Stimulated activated naive CD8-positive, alpha-beta T cell treated with anti-CD3 and anti-CD28 coated beads, Interleukin-15, amount 100 ng/mL, for 72 hours (primary cell): ENCODE results near the gene ZXDC.

Experiments
- ATAC-seq: fragments of 150-1000 bp; cut with Tn5 transposase; 2 replicates; pipeline ENCODE4 v1.10.0; 2021; ENCODE audit warnings: mild to moderate bottlenecking, moderate library complexity
- DNase-seq, 2 donors: peaks; one replicate each; pipeline ENCODE4 v3.0.0; 2021 to 2022
- H3K27ac Mint-ChIP-seq, 2 donors: one replicate each; pipeline ENCODE4 v1.8.0; 2022; ENCODE audit warnings: mild to moderate bottlenecking in 2 of 2, mixed read lengths in 2 of 2, moderate library complexity in 2 of 2
- H3K27me3 Mint-ChIP-seq: one replicate; pipeline ENCODE4 v1.8.0; 2022; ENCODE audit warnings: mixed read lengths
- H3K4me1 Mint-ChIP-seq: one replicate; pipeline ENCODE4 v1.8.0; 2022; ENCODE audit warnings: mild to moderate bottlenecking, mixed read lengths
- H3K4me3 Mint-ChIP-seq, 2 donors: one replicate each; pipeline ENCODE4 v1.8.0; 2022; ENCODE audit warnings: mild to moderate bottlenecking in 2 of 2, mixed read lengths in 2 of 2, moderate library complexity in 1 of 2
- H3K9me3 Mint-ChIP-seq, 2 donors: one replicate each; pipeline ENCODE4 v1.8.0; 2022; ENCODE audit warnings: mixed read lengths in 2 of 2

Gene ZXDC

DNA sequence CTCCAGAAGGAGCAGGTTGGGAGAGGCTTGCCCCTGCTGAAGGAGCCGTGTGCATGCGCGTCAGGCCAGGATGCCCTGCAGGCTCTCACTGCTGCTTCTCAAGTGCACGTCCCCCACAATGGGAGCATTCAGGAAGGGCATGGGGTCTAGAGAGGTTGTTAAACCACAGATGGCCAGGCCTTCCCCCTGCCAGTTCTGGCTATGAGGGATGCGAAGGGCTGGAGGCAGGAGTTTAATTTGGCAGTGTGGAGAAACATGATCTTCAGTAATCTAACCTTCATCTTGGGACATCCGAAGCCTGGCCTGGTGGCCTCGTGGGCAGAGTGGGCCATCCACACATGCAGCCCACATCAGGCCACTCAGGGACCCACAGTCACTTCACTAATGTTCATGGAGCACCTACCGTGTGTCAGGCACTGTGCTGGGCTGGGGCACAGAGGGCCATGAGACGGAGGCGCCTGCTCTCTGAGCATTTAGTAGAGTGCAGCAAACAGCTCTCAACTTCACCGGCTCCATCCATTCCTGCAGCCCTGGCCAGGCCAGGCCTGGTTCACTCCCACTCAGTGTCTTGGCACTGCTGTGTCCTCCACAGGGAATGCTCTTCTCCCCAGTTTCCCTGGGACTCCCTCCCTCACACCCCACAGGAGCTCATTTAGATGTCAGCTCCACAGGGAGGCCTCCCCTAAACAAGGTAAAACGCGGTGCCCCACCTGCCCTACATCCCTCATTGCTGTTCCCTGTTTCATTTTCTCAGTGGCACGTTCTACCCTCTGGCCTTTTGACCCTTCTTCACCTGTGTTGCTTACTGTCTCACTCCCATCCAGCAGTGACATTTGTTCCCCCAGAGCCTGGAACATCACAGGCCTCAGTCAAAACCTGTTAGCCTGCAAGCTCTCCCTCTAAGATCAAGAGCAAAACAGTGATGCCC is 77.0 kb downstream of the ZXDC start:
- Mint-ChIP-seq H3K27me3 (peaks cover 53% of the 10 kb centered on the region), H3K4me1 (no peaks in the 10 kb centered on the region), H3K4me3 (no peak overlapping the region), H3K9me3 (no peaks in the 10 kb centered on the region), H3K27ac (peak overlapping the region in 1 of 2 donors; percentile 29)
- no peak for ATAC-seq
- DNase-seq = no peak

DNA sequence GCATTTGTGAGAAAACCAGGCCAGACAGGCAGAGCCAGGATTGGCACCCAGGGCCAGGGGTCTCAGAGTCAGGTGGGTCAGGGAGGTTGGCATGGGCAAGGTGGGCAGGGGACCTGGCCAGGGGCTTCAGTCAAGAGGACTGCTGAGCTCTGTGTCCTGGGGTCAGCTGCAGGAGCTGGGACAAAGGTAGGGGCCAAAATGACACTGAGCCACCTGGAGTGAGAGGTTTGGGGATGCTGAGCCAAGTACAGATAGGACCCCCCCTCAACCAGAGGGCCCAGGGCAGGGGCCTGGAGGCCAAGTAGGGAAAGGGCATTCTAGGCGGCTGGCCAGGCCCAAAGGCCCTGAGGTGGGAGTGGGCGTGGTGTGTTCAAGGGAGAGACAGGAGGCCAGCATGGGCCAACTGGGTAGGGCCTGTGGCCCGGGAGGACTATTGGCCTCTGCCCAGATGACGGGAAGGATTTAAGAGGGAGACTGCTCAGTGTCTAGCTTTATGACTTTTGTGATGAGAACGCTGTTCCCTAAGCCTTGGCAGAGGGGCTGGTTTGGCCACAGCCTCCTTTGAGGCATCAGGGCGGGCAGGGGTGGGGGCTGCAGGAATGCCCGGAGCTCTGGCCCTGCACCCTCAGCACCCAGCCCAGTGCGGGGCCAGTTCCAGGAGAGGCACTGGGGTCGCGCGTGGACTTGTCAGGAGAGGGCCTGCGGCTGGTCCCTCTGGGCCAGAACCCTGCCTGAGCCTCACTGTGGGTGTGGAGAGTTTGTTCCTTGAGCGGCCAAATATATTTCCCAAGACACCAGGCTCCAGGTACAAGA is 77.9 kb downstream of the ZXDC start:
- H3K27ac Mint-ChIP-seq = no peak overlapping the region
- no peak for DNase-seq
- peaks cover 57% of the 10 kb centered on the region for H3K27me3 Mint-ChIP-seq
- H3K4me3 Mint-ChIP-seq = no peak overlapping the region
- H3K4me1 Mint-ChIP-seq = no peaks in the 10 kb centered on the region
- ATAC-seq = peak; percentile 30
- no peaks in the 10 kb centered on the region for H3K9me3 Mint-ChIP-seq

DNA sequence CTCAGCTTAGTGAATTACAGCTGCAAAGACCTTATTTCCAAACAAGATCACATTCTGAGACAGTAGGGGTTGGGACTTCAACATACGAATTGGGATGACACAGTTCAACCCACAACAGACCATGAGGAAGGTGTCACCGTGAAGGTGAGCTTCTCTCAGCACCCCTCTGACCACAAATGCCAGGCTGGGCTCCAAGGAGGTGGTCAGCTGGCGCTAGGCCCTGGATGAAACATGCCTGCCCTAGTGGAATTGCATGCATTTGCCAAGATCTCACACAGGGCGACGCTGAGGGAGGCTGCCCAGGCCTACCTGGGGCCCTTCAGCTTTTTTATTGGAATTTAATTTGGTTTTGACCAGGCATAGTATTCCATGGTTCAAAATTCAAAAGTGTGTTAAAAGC is 79.2 kb downstream of the ZXDC start:
- no peak overlapping the region for H3K4me3 Mint-ChIP-seq
- ATAC-seq = no peak
- peaks cover 57% of the 10 kb centered on the region for H3K27me3 Mint-ChIP-seq
- H3K4me1 Mint-ChIP-seq = no peaks in the 10 kb centered on the region
- no peaks in the 10 kb centered on the region for H3K9me3 Mint-ChIP-seq
- DNase-seq = no peak
- peak overlapping the region in 1 of 2 donors; percentile 15 for H3K27ac Mint-ChIP-seq

DNA sequence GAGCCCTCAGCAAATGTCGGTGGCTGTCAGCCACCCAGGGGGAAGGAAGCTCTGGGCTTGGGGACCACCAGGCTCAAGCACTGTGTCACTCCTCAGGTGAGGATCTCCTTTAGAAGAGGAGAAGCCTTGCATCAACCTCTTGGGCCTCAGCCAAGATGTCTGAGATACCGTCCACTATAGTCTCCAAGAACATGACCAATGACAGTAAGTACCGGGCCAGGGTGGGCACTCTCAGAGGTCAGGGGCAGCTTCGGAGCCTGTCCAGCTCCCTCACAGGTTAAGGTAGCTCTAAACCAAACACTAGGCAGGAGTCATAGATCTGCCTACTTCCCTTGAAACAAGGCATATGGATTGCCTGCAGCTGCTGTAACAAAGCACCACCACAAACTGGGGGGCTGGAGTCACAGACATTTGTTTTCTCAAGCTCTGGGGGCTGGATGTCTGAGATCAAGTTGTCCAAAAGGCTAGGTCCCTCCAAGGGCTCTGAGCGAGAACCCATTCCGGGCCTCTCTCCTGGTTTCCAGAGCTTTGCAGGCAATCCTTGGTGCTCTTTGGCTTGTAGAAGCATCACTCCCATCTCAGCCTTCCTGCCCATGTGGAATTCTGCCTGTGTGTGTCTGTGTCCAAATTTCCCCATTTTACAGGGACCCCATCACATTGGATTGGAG is 79.7 kb downstream of the ZXDC start:
- DNase-seq = no peak
- ATAC-seq = no peak
- Mint-ChIP-seq H3K4me3 (no peak overlapping the region), H3K9me3 (no peaks in the 10 kb centered on the region), H3K27ac (peak overlapping the region in 1 of 2 donors; percentile 61), H3K4me1 (peaks cover under 1% of the 10 kb centered on the region), H3K27me3 (peaks cover 57% of the 10 kb centered on the region)

DNA sequence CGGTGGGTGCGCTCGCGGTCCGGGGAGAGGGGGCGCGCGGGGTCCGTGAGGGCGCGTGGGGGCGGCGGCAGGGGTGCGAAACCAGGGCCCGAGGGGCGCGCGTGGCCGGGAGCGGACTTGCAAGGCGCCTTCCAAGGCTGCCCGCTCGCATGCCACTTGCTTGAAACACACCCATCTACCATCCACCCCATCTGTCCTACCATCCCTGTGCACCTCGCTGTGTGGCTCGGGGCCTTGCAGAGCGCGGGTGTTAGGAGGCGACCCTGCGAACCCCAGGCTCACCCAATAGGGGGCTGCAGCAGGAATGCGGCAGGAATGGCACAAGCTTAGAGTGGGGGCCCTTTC is 80.7 kb downstream of the ZXDC start:
- H3K4me3 Mint-ChIP-seq = no peak overlapping the region
- peaks cover 7% of the 10 kb centered on the region for H3K4me1 Mint-ChIP-seq
- no peak for ATAC-seq
- H3K27me3 Mint-ChIP-seq = peaks cover 68% of the 10 kb centered on the region
- DNase-seq = no peak
- no peak overlapping the region for H3K27ac Mint-ChIP-seq
- H3K9me3 Mint-ChIP-seq = no peaks in the 10 kb centered on the region

DNA sequence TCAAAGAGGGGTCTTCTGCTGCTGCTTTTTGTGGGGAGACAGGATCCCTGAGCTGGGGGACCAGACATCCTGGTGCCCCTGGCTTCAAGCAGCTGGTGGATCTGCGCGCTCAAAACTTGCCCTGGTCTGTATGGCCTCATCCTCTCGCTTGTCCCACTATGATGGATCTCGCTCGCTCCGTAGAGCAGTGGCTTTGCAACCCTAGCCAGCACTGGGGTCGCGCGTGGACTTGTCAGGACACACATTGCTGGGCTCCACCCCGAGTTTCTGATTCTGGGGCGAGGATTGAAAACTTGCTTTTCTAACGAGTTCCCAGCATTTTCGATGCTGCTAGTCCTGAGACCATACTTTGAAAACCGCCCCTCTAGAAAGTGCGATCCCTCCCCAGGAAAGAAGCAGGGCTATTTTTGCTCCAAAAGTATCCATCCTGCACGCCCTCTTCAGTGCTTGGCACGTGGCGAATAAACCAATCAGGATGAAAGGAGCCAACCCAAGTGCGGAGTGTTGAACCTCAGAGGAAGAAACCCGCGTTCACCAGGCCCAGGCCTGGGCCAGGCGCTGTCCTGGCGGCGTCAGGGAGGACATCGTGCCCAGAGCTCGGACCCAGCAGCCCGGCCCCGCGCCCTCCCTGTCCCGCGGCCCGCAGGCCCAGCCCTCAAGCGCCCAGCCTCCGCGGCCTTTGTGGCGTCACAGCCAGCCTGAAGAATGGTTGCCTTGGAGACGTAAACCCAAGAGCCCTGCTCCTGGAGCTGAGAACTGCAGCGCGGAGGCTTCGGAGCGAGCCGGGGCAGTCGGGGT is 81.3 kb downstream of the ZXDC start, which contains the start of gene CFAP100:
Gene CFAP100 (plus strand): TSS at position 731 of the 798 bp plus-strand sequence. CDS start 1,092 bp downstream, outside the sequence.
- ATAC-seq (no peak), DNase-seq (no peak)
- peak within 1 kb of the TSS in 1 of 2 donors; percentile 61 for H3K27ac Mint-ChIP-seq
- peaks cover 12% of the 10 kb centered on the region for H3K4me1 Mint-ChIP-seq
- no peak within 1 kb of the TSS for H3K4me3 Mint-ChIP-seq
- H3K9me3 Mint-ChIP-seq = no peaks in the 10 kb centered on the region
- H3K27me3 Mint-ChIP-seq = peaks cover 73% of the 10 kb centered on the region

DNA sequence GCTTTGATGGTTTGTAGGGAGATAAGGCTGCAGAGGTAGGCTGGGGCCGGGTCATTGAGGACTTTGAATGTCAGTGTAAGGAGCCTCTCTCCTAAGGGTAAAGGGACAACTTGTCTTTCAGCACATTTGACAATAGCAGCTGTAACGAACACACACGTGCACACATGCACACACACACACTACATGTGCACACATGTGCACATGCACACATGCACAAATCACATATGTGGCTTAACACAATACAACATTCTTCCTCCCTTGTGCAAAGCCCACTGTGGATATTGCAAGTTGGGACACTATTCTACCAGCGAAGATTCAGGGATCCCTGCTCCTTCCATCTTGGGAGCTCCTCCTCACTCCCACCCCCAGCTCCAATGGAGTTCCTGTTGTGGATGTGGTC is 82.1 kb downstream of the ZXDC start:
- peaks cover 81% of the 10 kb centered on the region for H3K27me3 Mint-ChIP-seq
- DNase-seq (no peak), ATAC-seq (no peak)
- H3K9me3 Mint-ChIP-seq = no peaks in the 10 kb centered on the region
- no peak overlapping the region for H3K4me3 Mint-ChIP-seq
- peaks cover 15% of the 10 kb centered on the region for H3K4me1 Mint-ChIP-seq
- no peak overlapping the region for H3K27ac Mint-ChIP-seq

DNA sequence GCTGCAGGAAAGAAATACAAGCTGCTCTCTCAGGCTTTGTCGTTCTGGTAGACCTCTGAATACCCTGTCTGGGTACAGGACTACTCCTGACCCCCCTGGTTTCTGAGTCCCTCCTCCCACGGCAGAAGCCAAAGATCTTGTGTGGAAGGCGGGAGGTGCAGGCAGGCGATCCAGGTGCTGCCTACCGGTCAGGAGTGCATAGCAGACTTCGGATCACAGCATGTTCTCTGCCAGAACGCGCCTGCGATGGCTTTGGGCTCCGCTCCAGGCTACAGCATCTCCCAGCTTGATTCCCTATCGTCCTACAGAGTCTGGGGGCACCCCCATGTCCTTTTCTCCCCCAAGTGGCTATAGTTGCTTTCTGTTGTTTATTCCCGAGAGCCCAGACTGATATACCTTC is 83.4 kb downstream of the ZXDC start:
- Mint-ChIP-seq H3K4me1 (peaks cover 15% of the 10 kb centered on the region), H3K27me3 (peaks cover 85% of the 10 kb centered on the region)
- DNase-seq = no peak

DNA sequence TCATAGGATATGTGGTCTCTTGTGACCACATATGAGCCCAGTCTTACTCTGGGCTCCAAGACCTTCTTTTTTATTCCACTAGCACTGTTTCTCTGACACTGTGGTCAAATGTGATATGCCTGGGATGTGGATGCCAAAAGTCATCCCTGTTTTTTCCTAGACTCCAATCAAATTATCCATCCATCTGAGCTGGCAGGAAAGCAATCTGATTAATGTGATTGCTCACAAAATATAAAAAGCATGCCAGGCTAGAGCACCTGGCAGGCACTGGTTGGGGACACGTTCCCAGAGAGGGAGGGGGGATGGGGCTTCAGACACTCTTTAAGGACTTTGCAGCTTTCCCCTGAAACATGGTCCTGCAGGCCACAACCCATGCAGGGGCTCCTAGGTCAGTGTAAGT is 84.1 kb downstream of the ZXDC start:
- no peak overlapping the region for H3K27ac Mint-ChIP-seq
- DNase-seq (no peak), ATAC-seq (no peak)
- H3K4me3 Mint-ChIP-seq = no peak overlapping the region
- H3K9me3 Mint-ChIP-seq = no peaks in the 10 kb centered on the region
- peaks cover 83% of the 10 kb centered on the region for H3K27me3 Mint-ChIP-seq
- peaks cover 15% of the 10 kb centered on the region for H3K4me1 Mint-ChIP-seq

More for the DNA sequence above, 83.4 kb downstream of the ZXDC start:
- H3K4me3 Mint-ChIP-seq = no peak overlapping the region
- no peaks in the 10 kb centered on the region for H3K9me3 Mint-ChIP-seq
- no peak for ATAC-seq
- H3K27ac Mint-ChIP-seq = no peak overlapping the region

DNA sequence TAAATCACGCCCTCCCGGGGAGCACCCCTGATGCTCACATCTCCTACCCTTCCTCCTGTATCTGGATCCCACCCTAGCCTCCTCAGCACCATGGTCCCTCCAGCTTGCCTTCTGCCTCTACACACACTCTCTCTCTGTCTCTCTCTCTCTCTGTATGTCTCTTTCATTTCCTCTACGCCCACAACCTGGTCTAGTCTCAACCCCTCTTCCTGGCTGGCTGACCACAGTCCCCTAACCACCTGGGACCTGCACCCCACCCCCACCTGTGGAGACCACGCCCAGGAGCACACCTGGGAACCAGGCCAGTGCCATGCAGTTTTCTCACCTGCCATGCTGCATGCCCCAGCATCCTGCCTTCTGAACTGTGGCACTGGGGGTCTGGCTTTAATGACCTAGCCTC is 84.9 kb downstream of the ZXDC start:
- ATAC-seq = no peak
- no peak for DNase-seq
- Mint-ChIP-seq H3K9me3 (no peaks in the 10 kb centered on the region), H3K27me3 (peaks cover 81% of the 10 kb centered on the region), H3K27ac (no peak overlapping the region), H3K4me3 (no peak overlapping the region), H3K4me1 (peaks cover 15% of the 10 kb centered on the region)

DNA sequence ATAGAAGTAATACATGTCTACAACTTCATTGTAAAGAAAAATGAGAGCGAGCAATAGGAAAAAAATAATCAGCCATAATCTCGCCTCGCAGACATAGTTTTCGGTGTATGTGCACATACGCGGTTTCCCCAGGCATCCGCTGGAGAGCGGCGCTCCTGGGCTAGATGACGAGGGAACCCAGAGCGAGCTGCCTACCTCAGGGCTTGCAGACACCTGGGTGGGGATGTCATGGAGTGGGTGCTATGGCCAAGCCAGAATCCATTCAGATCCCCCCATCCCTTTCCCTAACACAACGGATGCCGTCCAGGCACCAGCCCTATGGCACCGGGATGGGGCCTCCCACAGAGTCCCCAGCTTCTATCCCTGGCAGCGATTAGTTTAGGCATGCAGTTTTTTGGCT is 85.5 kb downstream of the ZXDC start:
- ATAC-seq (no peak), DNase-seq (no peak)
- no peaks in the 10 kb centered on the region for H3K9me3 Mint-ChIP-seq
- no peak overlapping the region for H3K4me3 Mint-ChIP-seq
- H3K4me1 Mint-ChIP-seq = peaks cover 15% of the 10 kb centered on the region
- no peak overlapping the region for H3K27ac Mint-ChIP-seq
- H3K27me3 Mint-ChIP-seq = peaks cover 81% of the 10 kb centered on the region

DNA sequence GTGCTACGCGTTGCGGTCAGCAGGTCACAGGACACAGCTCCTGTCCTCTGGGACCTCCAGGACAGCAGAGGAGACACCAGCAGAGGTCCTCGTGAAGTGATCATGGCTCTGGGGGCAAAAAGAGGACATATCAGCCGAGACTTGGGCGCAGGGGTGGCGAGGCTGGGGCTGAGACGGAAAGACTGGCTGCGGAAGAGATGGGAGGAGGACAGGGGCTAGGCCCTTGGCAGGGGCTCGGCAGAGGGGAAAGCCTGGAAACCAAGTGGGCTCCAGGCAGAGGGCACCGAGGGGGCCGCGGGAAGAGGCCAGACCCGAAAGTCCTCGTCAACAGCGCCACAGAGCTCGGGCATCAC is 85.9 kb downstream of the ZXDC start:
- DNase-seq = no peak
- Mint-ChIP-seq H3K4me3 (peak overlapping the region in 1 of 2 donors; percentile 42), H3K9me3 (no peaks in the 10 kb centered on the region), H3K27me3 (peaks cover 81% of the 10 kb centered on the region), H3K4me1 (peaks cover 15% of the 10 kb centered on the region), H3K27ac (no peak overlapping the region)
- ATAC-seq = no peak

DNA sequence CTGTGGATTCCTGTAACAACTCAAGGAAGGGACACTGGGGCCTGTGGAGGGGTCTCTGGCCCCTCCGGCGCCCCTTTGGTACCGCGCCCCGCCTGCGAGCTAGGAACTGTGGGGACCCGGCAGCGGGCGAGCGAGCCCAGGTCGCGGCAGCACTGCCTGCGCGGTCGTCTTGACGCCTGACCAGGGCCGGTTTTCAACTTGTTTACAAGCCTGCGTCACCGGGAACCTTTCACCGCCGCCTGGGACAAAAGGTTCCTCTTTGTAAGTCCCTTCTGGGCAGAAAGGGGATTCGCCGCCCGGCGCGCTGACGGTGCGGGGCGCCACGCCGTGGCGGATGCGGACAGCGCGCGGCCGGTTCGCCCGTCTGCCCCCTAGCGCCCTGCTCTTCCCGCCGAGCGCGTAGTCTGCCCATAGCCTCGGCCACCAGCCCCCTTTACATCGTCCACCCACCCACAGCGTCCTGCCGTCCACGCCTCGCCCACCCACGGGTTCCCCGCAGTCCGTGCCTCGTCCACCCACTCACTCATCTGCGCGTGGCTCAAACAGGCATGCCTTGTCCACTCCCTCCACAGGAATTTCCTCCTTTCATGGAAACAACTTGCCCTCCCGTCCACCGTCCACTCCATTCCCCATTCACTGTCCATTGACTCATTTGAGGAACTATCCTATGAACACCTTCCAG is 86.4 kb downstream of the ZXDC start:
- Mint-ChIP-seq H3K4me1 (peaks cover 15% of the 10 kb centered on the region), H3K4me3 (peak overlapping the region in 1 of 2 donors; percentile 42), H3K9me3 (no peaks in the 10 kb centered on the region), H3K27me3 (peaks cover 81% of the 10 kb centered on the region), H3K27ac (no peak overlapping the region)
- DNase-seq (peak; percentile 50 to 60), ATAC-seq (peak; percentile 93)
